HCT116 (cell line): Measurements from ENCODE around the gene TM4SF4. TPM values are rescaled to one million over a fixed set of nuclear protein-coding genes. Genes with fewer than 3 reads are reported as not detected.

ENCODE experiments used
- ATAC-seq: fragments of 200-7000 bp; cut with Tn5 transposase; 2 replicates; pipeline ENCODE4 v1.9.1; 2020; ENCODE audit warnings: mild to moderate bottlenecking, moderate library complexity
- BruUV-seq: library from RNA; stranded (reverse); fragments of 400-500 nt; replicated peaks from 2 replicates; lab custom pipeline; 2021; lab: Mats Ljungman, UMichigan
- CTCF ChIA-PET: fragments of 300-600 bp; sonication (Branson Sonifier 250); formaldehyde crosslinking; loops from one replicate; lab custom pipeline; 2021; ENCODE audit warnings: antibody characterized with exemption; lab: Charles Lee
- POLR2A ChIA-PET: fragments of 300-600, 350-600 bp; sonication (Branson Sonifier 250); formaldehyde crosslinking; loops from one replicate; lab custom pipeline; 2021; ENCODE audit warnings: antibody characterized with exemption; lab: Charles Lee
- RAD21 ChIA-PET, 2 experiments: fragments of 300-600 bp; sonication (Branson Sonifier 250); formaldehyde crosslinking; loops; one replicate each; lab custom pipeline; 2023; ENCODE audit warnings: low total read pairs in 2 of 2; ENCODE audit not compliant: uncharacterized antibody in 2 of 2, unreplicated experiment in 2 of 2, low non-redundant PET in 1 of 2; lab: Charles Lee
- DNase-seq: peaks from one replicate; pipeline ENCODE4 v3.0.0-alpha.2; 2010; ENCODE audit warnings: low read depth, low spot score
- H2AFZ ChIP-seq: fragments of 200-600 bp; shearing (Covaris generic), sonication (generic); 2 replicates; pipeline ENCODE4 v1.6.1; 2017; ENCODE audit warnings: low read depth, mixed run types, mixed read lengths, antibody characterized with exemption, low read length; ENCODE audit not compliant: poor library complexity, severe bottlenecking
- H3K27ac ChIP-seq: 2 replicates; pipeline ENCODE4 v1.5.1; 2012; ENCODE audit warnings: low read depth, low read length
- H3K27me3 ChIP-seq: fragments of 200-600 bp; sonication (generic); 2 replicates; pipeline ENCODE4 v1.6.1; 2016; ENCODE audit warnings: mixed run types, low read length, mixed read lengths; ENCODE audit not compliant: insufficient read depth
- H3K36me3 ChIP-seq, 2 experiments: fragments of 200-500 bp in 1 of 2; fragments of 200-600 bp in 1 of 2; sonication (Bioruptor generic) in 1 of 2; sonication (generic) in 1 of 2; 2 replicates each; pipeline versions ENCODE4 v1.5.1 to v1.6.1; 2014 to 2016; ENCODE audit warnings: low read length in 2 of 2, inconsistent platforms in 1 of 2, mixed read lengths in 1 of 2, mixed run types in 1 of 2; ENCODE audit not compliant: insufficient read depth in 2 of 2, control insufficient read depth in 1 of 2
- H3K4me1 ChIP-seq, 2 experiments: fragments of 200-600 bp in 1 of 2; sonication (generic) in 1 of 2; 2 replicates each; pipeline versions ENCODE4 v1.5.1 to v1.6.1; 2012 to 2017; ENCODE audit warnings: low read length in 2 of 2, inconsistent platforms in 1 of 2, mild to moderate bottlenecking in 1 of 2, mixed read lengths in 1 of 2, mixed run types in 1 of 2, moderate library complexity in 1 of 2; ENCODE audit not compliant: insufficient read depth in 2 of 2, control insufficient read depth in 1 of 2
- H3K4me2 ChIP-seq: fragments of 200-600 bp; sonication (generic); 2 replicates; pipeline ENCODE4 v1.6.1; 2017; ENCODE audit warnings: mixed run types, low read length, mixed read lengths
- H3K4me3 ChIP-seq, 2 experiments: fragments of 200-600 bp in 1 of 2; sonication (generic) in 1 of 2; replicated peaks in 1 of 2; 2 replicates each; pipeline ENCODE4 v1.5.1; 2011 to 2016; ENCODE audit warnings: low read length in 2 of 2, control low read depth in 1 of 2, low read depth in 1 of 2, mild to moderate bottlenecking in 1 of 2, mixed read lengths in 1 of 2, mixed run types in 1 of 2
- H3K79me2 ChIP-seq: fragments of 200-600 bp; sonication (generic); 2 replicates; pipeline ENCODE4 v1.6.1; 2017; ENCODE audit warnings: mild to moderate bottlenecking, mixed run types, low read length, moderate library complexity, mixed read lengths; ENCODE audit not compliant: insufficient read depth
- H3K9ac ChIP-seq: fragments of 200-600 bp; sonication (generic); 2 replicates; pipeline ENCODE4 v1.6.1; 2016; ENCODE audit warnings: low read length, mixed read lengths
- H3K9me2 ChIP-seq: fragments of 200-600 bp; sonication (generic), shearing (Covaris generic); 2 replicates; pipeline ENCODE4 v1.6.1; 2017; ENCODE audit warnings: mixed run types, mild to moderate bottlenecking, moderate library complexity; ENCODE audit not compliant: insufficient read depth
- H3K9me3 ChIP-seq, 2 experiments: fragments of 200-500 bp in 1 of 2; fragments of 200-600 bp in 1 of 2; sonication (Bioruptor generic) in 1 of 2; sonication (generic) in 1 of 2; 2 replicates each; pipeline ENCODE4 v1.6.1; 2014 to 2017; ENCODE audit warnings: low read length in 2 of 2, mixed read lengths in 2 of 2, inconsistent platforms in 1 of 2, low read depth in 1 of 2, mild to moderate bottlenecking in 1 of 2, mixed run types in 1 of 2, moderate library complexity in 1 of 2; ENCODE audit not compliant: control insufficient read depth in 1 of 2, insufficient read depth in 1 of 2
- H4K20me1 ChIP-seq: fragments of 200-600 bp; sonication (generic), shearing (Covaris generic); 2 replicates; pipeline ENCODE4 v1.6.1; 2017; ENCODE audit warnings: mixed run types, mild to moderate bottlenecking, moderate library complexity; ENCODE audit not compliant: insufficient read depth
- CBX3 ChIP-seq: IDR thresholded peaks from 2 replicates; pipeline ENCODE4 v1.6.1; 2012; ENCODE audit warnings: low read depth
- CEBPB ChIP-seq: IDR thresholded peaks from 2 replicates; pipeline ENCODE4 v1.6.1; 2012; ENCODE audit warnings: low read depth
- ELF1 ChIP-seq: IDR thresholded peaks from 2 replicates; pipeline ENCODE4 v1.6.1; 2012; ENCODE audit warnings: low read depth, borderline replicate concordance
- EZH2phosphoT487 ChIP-seq: fragments of 200-600 bp; IDR thresholded peaks from 2 replicates; pipeline ENCODE4 v1.6.1; 2018; ENCODE audit warnings: antibody characterized with exemption, borderline replicate concordance
- FOSL1 ChIP-seq: IDR thresholded peaks from 2 replicates; pipeline ENCODE4 v1.6.1; 2012; ENCODE audit warnings: low read depth
- POLR2A ChIP-seq: IDR thresholded peaks from 2 replicates; pipeline ENCODE4 v1.7.0; 2011; ENCODE audit warnings: borderline replicate concordance; ENCODE audit not compliant: insufficient read depth, insufficient read length; ENCODE audit errors: extremely low read depth
- RAD21 ChIP-seq: IDR thresholded peaks from 2 replicates; pipeline ENCODE4 v1.6.1; 2012; ENCODE audit warnings: low read depth, mild to moderate bottlenecking
- SIN3A ChIP-seq: IDR thresholded peaks from 2 replicates; pipeline ENCODE4 v1.6.1; 2012; ENCODE audit warnings: low read depth
- SP1 ChIP-seq: IDR thresholded peaks from 2 replicates; pipeline ENCODE4 v1.6.1; 2012; ENCODE audit warnings: low read depth
- SRF ChIP-seq: IDR thresholded peaks from 2 replicates; pipeline ENCODE4 v1.6.1; 2012; ENCODE audit warnings: low read depth
- YY1 ChIP-seq: IDR thresholded peaks from 2 replicates; pipeline ENCODE4 v1.6.1; 2011; ENCODE audit warnings: low read length, low read depth, moderate library complexity, mild to moderate bottlenecking; ENCODE audit not compliant: insufficient replicate concordance; ENCODE audit errors: extremely low read depth
- ZFX ChIP-seq: fragments of 450-650 bp; IDR thresholded peaks from 2 replicates; pipeline ENCODE4 v1.6.1; 2017
- ZNF274 ChIP-seq: fragments of 200-500 bp; sonication (Bioruptor generic); IDR thresholded peaks from 2 replicates; pipeline ENCODE4 v1.6.1; 2014; ENCODE audit warnings: mild to moderate bottlenecking, low read depth, low read length, inconsistent platforms
- intact Hi-C: fragments of 100-400 bp; cut with micrococcal nuclease; formaldehyde crosslinking; loops from 2 replicates; pipeline ENCODE4 v1.10.0; 2022
- total RNA-seq: library from RNA; stranded (reverse); gene quantifications from one replicate; pipeline ENCODE4 v1.2.1, GENCODE V29; 2021; ENCODE audit not compliant: unreplicated experiment
- TF ChIP-seq, protein P1 (sequence below), 3 experiments: fragments of 200-600 bp in 1 of 3; sonication (generic) in 1 of 3; IDR thresholded peaks in 2 of 3; conservative IDR thresholded peaks in 1 of 3; 2 replicates each; pipeline ENCODE4 v1.5.1; 2012 to 2017; ENCODE audit warnings: low read depth in 2 of 3, low read length in 2 of 3, antibody characterized with exemption in 1 of 3, borderline replicate concordance in 1 of 3, control low read depth in 1 of 3, mild to moderate bottlenecking in 1 of 3, mixed read lengths in 1 of 3, mixed run types in 1 of 3, moderate library complexity in 1 of 3; ENCODE audit not compliant: insufficient read depth in 1 of 3
- TF ChIP-seq, protein P2 (sequence below): IDR thresholded peaks from 2 replicates; pipeline ENCODE4 v1.6.1; 2012
- TF ChIP-seq, protein P3 (sequence below): IDR thresholded peaks from 2 replicates; pipeline ENCODE4 v1.6.1; 2012
- TF ChIP-seq, protein P4 (sequence below): IDR thresholded peaks from 2 replicates; pipeline ENCODE4 v1.6.1; 2011; ENCODE audit warnings: mild to moderate bottlenecking, low read length, moderate library complexity; ENCODE audit not compliant: insufficient replicate concordance; ENCODE audit errors: extremely low read depth

The TM4SF4 gene
- total RNA-seq, 1 experiment from 2014 or later, result 0.91 TPM

DNA sequence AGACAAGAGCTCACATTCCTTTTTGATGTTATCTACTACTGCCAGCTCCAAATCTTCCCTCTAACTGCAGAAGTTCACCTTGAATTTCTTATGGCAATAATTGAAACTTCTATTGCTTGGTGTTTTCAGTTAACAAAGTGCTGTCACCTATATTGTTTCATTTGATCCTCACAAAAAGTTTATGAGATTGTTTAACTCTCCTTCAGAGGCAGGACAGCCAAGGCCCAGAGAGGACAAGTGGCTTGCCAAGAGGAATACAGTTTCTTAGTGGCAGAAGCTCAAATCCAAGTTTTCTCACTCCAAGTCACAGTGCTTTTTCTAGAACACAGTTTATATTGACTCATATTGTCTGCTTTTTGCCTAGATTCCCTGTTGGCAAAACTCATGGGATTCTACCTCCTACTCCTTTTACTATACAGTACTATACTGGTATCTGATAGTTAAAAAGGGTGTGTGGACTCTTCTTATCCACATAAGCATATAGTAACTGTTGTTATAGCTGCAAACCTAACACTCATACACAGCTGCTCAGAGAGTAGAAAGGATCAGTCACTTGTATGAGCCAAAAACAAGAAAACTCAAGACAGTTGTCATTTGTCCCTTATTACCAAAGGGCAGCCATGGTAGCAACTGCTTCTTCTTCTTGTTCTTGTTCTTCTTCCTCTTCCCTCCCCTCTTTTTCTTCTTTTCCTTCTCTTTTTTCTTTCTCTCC is 15.9 kb downstream of the TM4SF4 start:
- Histone ChIP-seq H3K79me2 (no peaks in the 10 kb centered on the region), H3K27ac (no peak overlapping the region), H4K20me1 (no peaks in the 10 kb centered on the region), H3K27me3 (no peaks in the 10 kb centered on the region), H3K4me3 (no peak overlapping the region), H3K9ac (no peak overlapping the region), H3K36me3 (no peaks in the 10 kb centered on the region), H3K4me2 (no peak overlapping the region), H3K9me2 (no peaks in the 10 kb centered on the region), H3K4me1 (peaks cover 0 to 18% of the 10 kb centered on the region in 2 experiments; a peak in 1 of 4 replicates), H2AFZ (no peak overlapping the region), H3K9me3 (peaks cover 0 to 3% of the 10 kb centered on the region in 2 experiments; a peak in 1 of 4 replicates)
- no TSS peak for BruUV-seq
- intact Hi-C loops, result loop anchor here (10.0 kb wide), 2 partner anchors 474 to 734 kb away; no protein-coding TSS in a partner anchor
- ATAC-seq (no peak), DNase-seq (no peak)
- CTCF ChIA-PET, result interaction anchor here (1.3 to 1.6 kb wide), 2 partner anchors 129 to 370 kb away, joined by 3 to 5 read pairs; no protein-coding TSS in a partner anchor
- RAD21 ChIA-PET, result interaction anchor here in 1 of 2 experiments (0.7 kb wide), 2 partner anchors 318 to 527 kb away, joined by 3 to 4 read pairs; no protein-coding TSS in a partner anchor
- POLR2A ChIA-PET, result no interaction called here
- TF ChIP-seq ZNF274 (no peak), ZFX (no peak), SIN3A (no peak), SRF (no peak), CEBPB (no peak), CBX3 (no peak), EZH2phosphoT487 (no peak), ELF1 (no peak), SP1 (no peak), FOSL1 (no peak), RAD21 (no peak), POLR2A (no peak), YY1 (no peak)
- TF ChIP-seq, protein P1, sequence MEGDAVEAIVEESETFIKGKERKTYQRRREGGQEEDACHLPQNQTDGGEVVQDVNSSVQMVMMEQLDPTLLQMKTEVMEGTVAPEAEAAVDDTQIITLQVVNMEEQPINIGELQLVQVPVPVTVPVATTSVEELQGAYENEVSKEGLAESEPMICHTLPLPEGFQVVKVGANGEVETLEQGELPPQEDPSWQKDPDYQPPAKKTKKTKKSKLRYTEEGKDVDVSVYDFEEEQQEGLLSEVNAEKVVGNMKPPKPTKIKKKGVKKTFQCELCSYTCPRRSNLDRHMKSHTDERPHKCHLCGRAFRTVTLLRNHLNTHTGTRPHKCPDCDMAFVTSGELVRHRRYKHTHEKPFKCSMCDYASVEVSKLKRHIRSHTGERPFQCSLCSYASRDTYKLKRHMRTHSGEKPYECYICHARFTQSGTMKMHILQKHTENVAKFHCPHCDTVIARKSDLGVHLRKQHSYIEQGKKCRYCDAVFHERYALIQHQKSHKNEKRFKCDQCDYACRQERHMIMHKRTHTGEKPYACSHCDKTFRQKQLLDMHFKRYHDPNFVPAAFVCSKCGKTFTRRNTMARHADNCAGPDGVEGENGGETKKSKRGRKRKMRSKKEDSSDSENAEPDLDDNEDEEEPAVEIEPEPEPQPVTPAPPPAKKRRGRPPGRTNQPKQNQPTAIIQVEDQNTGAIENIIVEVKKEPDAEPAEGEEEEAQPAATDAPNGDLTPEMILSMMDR (IDR thresholded peaks at IDR 0.05 in 2 of 3, conservative IDR thresholded peaks at IDR 0.05 in 1 of 3; ENCODE audit: borderline replicate concordance in 1 of 3, insufficient read depth in 1 of 3, low read depth in 2 of 3, low read length in 2 of 3), result no peak
- TF ChIP-seq, protein P2, sequence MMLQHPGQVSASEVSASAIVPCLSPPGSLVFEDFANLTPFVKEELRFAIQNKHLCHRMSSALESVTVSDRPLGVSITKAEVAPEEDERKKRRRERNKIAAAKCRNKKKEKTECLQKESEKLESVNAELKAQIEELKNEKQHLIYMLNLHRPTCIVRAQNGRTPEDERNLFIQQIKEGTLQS, result no peak
- TF ChIP-seq, protein P3, sequence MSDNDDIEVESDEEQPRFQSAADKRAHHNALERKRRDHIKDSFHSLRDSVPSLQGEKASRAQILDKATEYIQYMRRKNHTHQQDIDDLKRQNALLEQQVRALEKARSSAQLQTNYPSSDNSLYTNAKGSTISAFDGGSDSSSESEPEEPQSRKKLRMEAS, result no peak
- TF ChIP-seq, protein P4, sequence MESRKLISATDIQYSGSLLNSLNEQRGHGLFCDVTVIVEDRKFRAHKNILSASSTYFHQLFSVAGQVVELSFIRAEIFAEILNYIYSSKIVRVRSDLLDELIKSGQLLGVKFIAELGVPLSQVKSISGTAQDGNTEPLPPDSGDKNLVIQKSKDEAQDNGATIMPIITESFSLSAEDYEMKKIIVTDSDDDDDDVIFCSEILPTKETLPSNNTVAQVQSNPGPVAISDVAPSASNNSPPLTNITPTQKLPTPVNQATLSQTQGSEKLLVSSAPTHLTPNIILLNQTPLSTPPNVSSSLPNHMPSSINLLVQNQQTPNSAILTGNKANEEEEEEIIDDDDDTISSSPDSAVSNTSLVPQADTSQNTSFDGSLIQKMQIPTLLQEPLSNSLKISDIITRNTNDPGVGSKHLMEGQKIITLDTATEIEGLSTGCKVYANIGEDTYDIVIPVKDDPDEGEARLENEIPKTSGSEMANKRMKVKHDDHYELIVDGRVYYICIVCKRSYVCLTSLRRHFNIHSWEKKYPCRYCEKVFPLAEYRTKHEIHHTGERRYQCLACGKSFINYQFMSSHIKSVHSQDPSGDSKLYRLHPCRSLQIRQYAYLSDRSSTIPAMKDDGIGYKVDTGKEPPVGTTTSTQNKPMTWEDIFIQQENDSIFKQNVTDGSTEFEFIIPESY, result no peak
